Neural cell (in vitro differentiated cells): ENCODE measurements around the gene SYNRG.

Experiments used
- EP300 ChIP-seq: fragments of 450-650 bp; conservative IDR thresholded peaks from 2 replicates; pipeline ENCODE4 v1.6.1; 2014; ENCODE audit warnings: antibody characterized with exemption, mild to moderate bottlenecking, moderate library complexity; ENCODE audit not compliant: poor library complexity, severe bottlenecking
- EZH2 ChIP-seq: fragments of 200-600, 300-800 bp; shearing (Covaris generic), sonication (generic); IDR thresholded peaks from 2 replicates; pipeline ENCODE4 v1.6.1; 2014; ENCODE audit warnings: antibody characterized with exemption, low read length, borderline replicate concordance, mild to moderate bottlenecking; ENCODE audit not compliant: insufficient read depth, poor library complexity, severe bottlenecking
- POLR2AphosphoS5 ChIP-seq: IDR thresholded peaks from 2 replicates; pipeline ENCODE4 v1.6.1; 2012
- SMC3 ChIP-seq: fragments of 450-650 bp; conservative IDR thresholded peaks from 2 replicates; pipeline ENCODE4 v1.6.1; 2014; ENCODE audit warnings: antibody characterized with exemption, mild to moderate bottlenecking, moderate library complexity; ENCODE audit not compliant: poor library complexity
- TF ChIP-seq, protein P1 (sequence below): fragments of 450-650 bp; IDR thresholded peaks from 2 replicates; pipeline ENCODE4 v1.5.1; 2014; ENCODE audit warnings: antibody characterized with exemption, mild to moderate bottlenecking, moderate library complexity; ENCODE audit not compliant: poor library complexity, severe bottlenecking

DNA sequence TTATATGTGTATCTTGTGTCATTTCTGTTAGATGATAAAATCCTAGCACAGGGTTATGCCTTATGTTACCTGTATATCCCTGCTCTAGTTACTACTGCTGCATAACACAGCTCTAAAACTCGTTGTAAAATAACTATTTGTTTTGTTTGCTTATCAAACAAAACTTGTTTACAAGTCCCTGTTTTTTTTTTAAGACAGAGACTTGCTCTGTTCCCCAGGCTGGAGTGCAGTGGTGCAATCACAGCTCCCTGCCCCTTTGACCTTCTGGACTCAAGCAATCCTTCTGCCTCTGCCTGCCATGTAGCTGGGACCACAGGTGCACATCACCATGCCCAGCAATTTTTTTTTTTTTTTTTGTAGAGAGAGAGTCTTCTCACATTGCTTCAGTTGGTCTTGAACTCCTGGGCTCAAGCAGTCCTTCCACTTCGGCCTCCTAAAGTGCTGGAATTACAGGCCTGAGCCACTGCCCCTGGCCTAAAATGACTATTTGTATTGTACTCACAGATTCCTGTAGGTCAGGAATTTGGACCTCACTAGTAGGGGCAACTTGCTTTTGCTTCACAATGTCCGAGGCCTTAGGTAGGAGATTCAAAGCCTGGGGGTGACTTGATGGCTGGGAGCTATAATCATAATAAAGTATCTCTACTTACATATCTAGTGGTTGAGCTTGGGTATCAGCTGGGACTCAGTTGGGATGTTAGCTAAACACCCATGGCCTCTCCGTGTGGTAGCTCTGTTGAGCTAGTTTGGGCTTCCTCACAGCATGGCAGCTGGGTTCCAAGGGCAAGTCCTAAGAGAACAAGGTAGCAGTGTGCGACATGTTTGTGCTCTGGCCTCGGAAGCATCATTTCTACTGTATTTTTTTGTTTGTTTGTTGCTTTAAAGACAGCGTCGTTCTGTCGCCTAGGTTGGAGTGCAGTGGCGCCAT, 106.9 kb downstream of the SYNRG start:
- TF ChIP-seq EZH2: no peak
- TF ChIP-seq SMC3: no peak
- TF ChIP-seq, protein P1, sequence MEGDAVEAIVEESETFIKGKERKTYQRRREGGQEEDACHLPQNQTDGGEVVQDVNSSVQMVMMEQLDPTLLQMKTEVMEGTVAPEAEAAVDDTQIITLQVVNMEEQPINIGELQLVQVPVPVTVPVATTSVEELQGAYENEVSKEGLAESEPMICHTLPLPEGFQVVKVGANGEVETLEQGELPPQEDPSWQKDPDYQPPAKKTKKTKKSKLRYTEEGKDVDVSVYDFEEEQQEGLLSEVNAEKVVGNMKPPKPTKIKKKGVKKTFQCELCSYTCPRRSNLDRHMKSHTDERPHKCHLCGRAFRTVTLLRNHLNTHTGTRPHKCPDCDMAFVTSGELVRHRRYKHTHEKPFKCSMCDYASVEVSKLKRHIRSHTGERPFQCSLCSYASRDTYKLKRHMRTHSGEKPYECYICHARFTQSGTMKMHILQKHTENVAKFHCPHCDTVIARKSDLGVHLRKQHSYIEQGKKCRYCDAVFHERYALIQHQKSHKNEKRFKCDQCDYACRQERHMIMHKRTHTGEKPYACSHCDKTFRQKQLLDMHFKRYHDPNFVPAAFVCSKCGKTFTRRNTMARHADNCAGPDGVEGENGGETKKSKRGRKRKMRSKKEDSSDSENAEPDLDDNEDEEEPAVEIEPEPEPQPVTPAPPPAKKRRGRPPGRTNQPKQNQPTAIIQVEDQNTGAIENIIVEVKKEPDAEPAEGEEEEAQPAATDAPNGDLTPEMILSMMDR: no peak
- TF ChIP-seq EP300: no peak
- no peak for TF ChIP-seq POLR2AphosphoS5
